Hematopoietic multipotent progenitor cell treated with erythropoietin and hydrocortisone succinate and interleukin-3 and kit ligand, for 6 days (in vitro differentiated cells): Measurements from ENCODE around the gene BCL2.

Experiments used
- DNase-seq: peaks from one replicate; pipeline ENCODE4 v3.0.0-alpha.2; 2015

The BCL2 gene

GRCh38 chr18:63307551-63308200 is 11.9 kb downstream of the BCL2 start:
- DNase-seq: no peak

GRCh38 chr18:63306819-63307550 is 12.6 kb downstream of the BCL2 start:
- DNase-seq: no peak

- no peak for DNase-seq
Observed at GRCh38 chr18:63306249-63306648, 13.3 kb downstream of the BCL2 start.

- no peak for DNase-seq
Observed at GRCh38 chr18:63303547-63303946, 16.0 kb downstream of the BCL2 start.

- no peak for DNase-seq
Observed at GRCh38 chr18:63302636-63303405, 16.7 kb downstream of the BCL2 start.

GRCh38 chr18:63302220-63302619 is 17.3 kb downstream of the BCL2 start:
- no peak for DNase-seq

GRCh38 chr18:63301434-63301833 is 18.1 kb downstream of the BCL2 start:
- DNase-seq: no peak

GRCh38 chr18:63299837-63300745 is 19.5 kb downstream of the BCL2 start:
- DNase-seq: no peak

GRCh38 chr18:63298400-63299365 is 20.9 kb downstream of the BCL2 start:
- DNase-seq: no peak

- DNase-seq: no peak
Observed at GRCh38 chr18:63297687-63298399, 21.7 kb downstream of the BCL2 start.

GRCh38 chr18:63293935-63294334 is 25.6 kb downstream of the BCL2 start:
- DNase-seq: no peak

GRCh38 chr18:63292831-63293683 is 26.5 kb downstream of the BCL2 start:
- DNase-seq: no peak

- no peak for DNase-seq
Observed at GRCh38 chr18:63291278-63291677, 28.3 kb downstream of the BCL2 start.

GRCh38 chr18:63290821-63291200 is 28.8 kb downstream of the BCL2 start:
- DNase-seq: no peak

- DNase-seq: no peak
Observed at GRCh38 chr18:63290166-63290820, 29.3 kb downstream of the BCL2 start.

- no peak for DNase-seq
Observed at GRCh38 chr18:63288311-63288710, 31.3 kb downstream of the BCL2 start.

- DNase-seq: no peak
Observed at GRCh38 chr18:63287691-63288220, 31.8 kb downstream of the BCL2 start.

GRCh38 chr18:63286926-63287325 is 32.6 kb downstream of the BCL2 start:
- no peak for DNase-seq
